ENCODE measurements around the gene GZMH. TPM values are rescaled to one million over a fixed set of nuclear protein-coding genes. Genes with fewer than 3 reads are reported as not detected.

GZMH gene
- total and polyA plus RNA-seq, 4 donors = 1.9 to 2.6 TPM; not detected in 2

GRCh38 chr14:24576182-24576581 lies 33.3 kb downstream of the GZMH start, which contains the start of gene CTSG:
Gene CTSG, minus strand, starts transcription at chr14:24576250. Its CDS starts 27 bp downstream, at chr14:24576223.
- DNase-seq (no peak), ATAC-seq (ENCODE audit: low FRiP score) (no peak)
- WGBS, 2 donors = 78 to 89% methylated on average over 3 of the region's 3 CpGs
- H3K4me3 ChIP-seq (ENCODE audit: low read length in 2 of 2) = no peak within 1 kb of the TSS
- no peaks in the 10 kb centered on the region for H3K27me3 ChIP-seq (ENCODE audit: control insufficient read depth in 1 of 2, insufficient read depth in 2 of 2, low read length in 1 of 2)
- H3K27ac ChIP-seq (ENCODE audit: low read depth in 1 of 2, low read length in 2 of 2) = no peak within 1 kb of the TSS
- H3K36me3 ChIP-seq (ENCODE audit: control insufficient read depth in 1 of 2, insufficient read depth in 2 of 2, low read length in 1 of 2) = no peaks in the 10 kb centered on the region
- no peaks in the 10 kb centered on the region for H3K4me1 ChIP-seq (ENCODE audit: control insufficient read depth in 1 of 2, insufficient read depth in 2 of 2, low read length in 2 of 2)
- intact Hi-C loops (cut with DNase I) = no loop called here
- no peaks in the 10 kb centered on the region for H3K9me3 ChIP-seq (ENCODE audit: control insufficient read depth, low read length)

- intact Hi-C loops (cut with DNase I) = no loop called here
- ATAC-seq (ENCODE audit: low FRiP score) (no peak), DNase-seq (no peak)
- H3K27me3 ChIP-seq (ENCODE audit: control insufficient read depth in 1 of 2, insufficient read depth in 2 of 2, low read length in 1 of 2) = no peaks in the 10 kb centered on the region
- H3K4me1 ChIP-seq (ENCODE audit: control insufficient read depth in 1 of 2, insufficient read depth in 2 of 2, low read length in 2 of 2) = no peaks in the 10 kb centered on the region
- H3K27ac ChIP-seq (ENCODE audit: low read depth in 1 of 2, low read length in 2 of 2) = no peak overlapping the region
- H3K36me3 ChIP-seq (ENCODE audit: control insufficient read depth in 1 of 2, insufficient read depth in 2 of 2, low read length in 1 of 2) = no peaks in the 10 kb centered on the region
- 82 to 83% methylated on average over 27 of the region's 27 CpGs for WGBS, 2 donors
- H3K4me3 ChIP-seq (ENCODE audit: low read length in 2 of 2) = no peak overlapping the region
- H3K9me3 ChIP-seq (ENCODE audit: control insufficient read depth, low read length) = no peaks in the 10 kb centered on the region
Observed at GRCh38 chr14:24574206-24574774, 35.2 kb downstream of the GZMH start.

GRCh38 chr14:24566318-24566717 lies 43.2 kb downstream of the GZMH start:
- ATAC-seq (ENCODE audit: low FRiP score) = no peak
- no peak overlapping the region for H3K27ac ChIP-seq (ENCODE audit: low read depth in 1 of 2, low read length in 2 of 2)
- no peak for DNase-seq
- WGBS, 2 donors = 59 to 60% methylated on average over 2 of the region's 2 CpGs
- H3K9me3 ChIP-seq (ENCODE audit: control insufficient read depth, low read length) = peaks cover 11% of the 10 kb centered on the region
- no peaks in the 10 kb centered on the region for H3K36me3 ChIP-seq (ENCODE audit: control insufficient read depth in 1 of 2, insufficient read depth in 2 of 2, low read length in 1 of 2)
- intact Hi-C loops (cut with DNase I) = no loop called here
- H3K27me3 ChIP-seq (ENCODE audit: control insufficient read depth in 1 of 2, insufficient read depth in 2 of 2, low read length in 1 of 2) = no peaks in the 10 kb centered on the region
- H3K4me1 ChIP-seq (ENCODE audit: control insufficient read depth in 1 of 2, insufficient read depth in 2 of 2, low read length in 2 of 2) = no peaks in the 10 kb centered on the region
- no peak overlapping the region for H3K4me3 ChIP-seq (ENCODE audit: low read length in 2 of 2)

GRCh38 chr14:24565766-24566165 lies 43.7 kb downstream of the GZMH start:
- H3K36me3 ChIP-seq (ENCODE audit: control insufficient read depth in 1 of 2, insufficient read depth in 2 of 2, low read length in 1 of 2) = no peaks in the 10 kb centered on the region
- H3K27ac ChIP-seq (ENCODE audit: low read depth in 1 of 2, low read length in 2 of 2) = no peak overlapping the region
- intact Hi-C loops (cut with DNase I) = no loop called here
- no peaks in the 10 kb centered on the region for H3K4me1 ChIP-seq (ENCODE audit: control insufficient read depth in 1 of 2, insufficient read depth in 2 of 2, low read length in 2 of 2)
- no peaks in the 10 kb centered on the region for H3K27me3 ChIP-seq (ENCODE audit: control insufficient read depth in 1 of 2, insufficient read depth in 2 of 2, low read length in 1 of 2)
- whole genome bisulfite sequencing, 2 donors = 62 to 74% methylated on average over 2 of the region's 2 CpGs
- no peak for ATAC-seq (ENCODE audit: low FRiP score)
- peaks cover 11% of the 10 kb centered on the region for H3K9me3 ChIP-seq (ENCODE audit: control insufficient read depth, low read length)
- no peak for DNase-seq
- H3K4me3 ChIP-seq (ENCODE audit: low read length in 2 of 2) = no peak overlapping the region

- Histone ChIP-seq H3K9me3 (ENCODE audit: control insufficient read depth, low read length) (peaks cover 11% of the 10 kb centered on the region), H3K27ac (ENCODE audit: low read depth in 1 of 2, low read length in 2 of 2) (no peak overlapping the region), H3K4me1 (ENCODE audit: control insufficient read depth in 1 of 2, insufficient read depth in 2 of 2, low read length in 2 of 2) (no peaks in the 10 kb centered on the region), H3K36me3 (ENCODE audit: control insufficient read depth in 1 of 2, insufficient read depth in 2 of 2, low read length in 1 of 2) (no peaks in the 10 kb centered on the region), H3K27me3 (ENCODE audit: control insufficient read depth in 1 of 2, insufficient read depth in 2 of 2, low read length in 1 of 2) (no peaks in the 10 kb centered on the region), H3K4me3 (ENCODE audit: low read length in 2 of 2) (no peak overlapping the region)
- no peak for DNase-seq
- no peak for ATAC-seq (ENCODE audit: low FRiP score)
- WGBS, 2 donors = 64 to 66% methylated on average over 3 of the region's 3 CpGs
- intact Hi-C loops (cut with DNase I) = no loop called here
Observed at GRCh38 chr14:24563505-24563904, 46.0 kb downstream of the GZMH start.

GRCh38 chr14:24556756-24557155 lies 52.7 kb downstream of the GZMH start:
- intact Hi-C loops (cut with DNase I) = no loop called here
- ATAC-seq (ENCODE audit: low FRiP score) (no peak), DNase-seq (no peak)
- H3K9me3 ChIP-seq (ENCODE audit: control insufficient read depth, low read length) = no peaks in the 10 kb centered on the region
- no peaks in the 10 kb centered on the region for H3K36me3 ChIP-seq (ENCODE audit: control insufficient read depth in 1 of 2, insufficient read depth in 2 of 2, low read length in 1 of 2)
- no peaks in the 10 kb centered on the region for H3K4me1 ChIP-seq (ENCODE audit: control insufficient read depth in 1 of 2, insufficient read depth in 2 of 2, low read length in 2 of 2)
- no peak overlapping the region for H3K27ac ChIP-seq (ENCODE audit: low read depth in 1 of 2, low read length in 2 of 2)
- H3K4me3 ChIP-seq (ENCODE audit: low read length in 2 of 2) = no peak overlapping the region
- no peaks in the 10 kb centered on the region for H3K27me3 ChIP-seq (ENCODE audit: control insufficient read depth in 1 of 2, insufficient read depth in 2 of 2, low read length in 1 of 2)
- WGBS, 2 donors = 50 to 56% methylated on average over 4 of the region's 4 CpGs

Other genes starting within 250 kb of the GZMH start
- 100 to 1,000 TPM in 1 of 2 donors, 10 to 100 TPM in 1; 85.5 to 121 TPM for gene NFATC4, start 241.5 kb downstream of the GZMH start, total RNA-seq
- gene NFATC4, start 241.5 kb downstream of the GZMH start, polyA plus RNA-seq = 100 to 1,000 TPM in 1 of 2 donors, 10 to 100 TPM in 1; 23.0 to 572 TPM
- gene NYNRIN, start 210.7 kb downstream of the GZMH start, total RNA-seq = 10 to 100 TPM; 11.2 to 31.6 TPM
- 1 to 10 TPM; 1.8 to 5.2 TPM for gene NYNRIN, start 210.7 kb downstream of the GZMH start, polyA plus RNA-seq
- gene CBLN3, start 180.0 kb downstream of the GZMH start, total RNA-seq = 10 to 100 TPM in 1 of 2 donors, 1 to 10 TPM in 1; 4.3 to 10.2 TPM
- 1 to 10 TPM; 1.3 to 5.6 TPM for gene CBLN3, start 180.0 kb downstream of the GZMH start, polyA plus RNA-seq
- 10 to 100 TPM; 49.9 to 64.9 TPM for gene KHNYN, start 179.7 kb downstream of the GZMH start, total RNA-seq
- gene KHNYN, start 179.7 kb downstream of the GZMH start, polyA plus RNA-seq = 10 to 100 TPM; 15.2 to 34.7 TPM
- gene SDR39U1, start 166.9 kb downstream of the GZMH start, total RNA-seq = 10 to 100 TPM; 46.0 to 62.3 TPM
- 100 to 1,000 TPM in 1 of 2 donors, 10 to 100 TPM in 1; 24.0 to 163 TPM for gene SDR39U1, start 166.9 kb downstream of the GZMH start, polyA plus RNA-seq
- gene CMA1, start 101.4 kb downstream of the GZMH start, total RNA-seq = 1 to 10 TPM in 1 of 2 donors, under 1 TPM in 1; 0.52 to 2.8 TPM
- not detected for gene CMA1, start 101.4 kb downstream of the GZMH start, polyA plus RNA-seq
- 10 to 100 TPM in 1 of 2 donors, 1 to 10 TPM in 1; 3.6 to 26.1 TPM for gene CTSG, start 33.4 kb downstream of the GZMH start, total RNA-seq
- 1 to 10 TPM in 1 of 2 donors, not detected in 1; 1.0 TPM for gene CTSG, start 33.4 kb downstream of the GZMH start, polyA plus RNA-seq
- gene GZMB, start 24.5 kb upstream of the GZMH start, total RNA-seq = 1 to 10 TPM; 1.6 to 3.0 TPM
- 1 to 10 TPM in 1 of 2 donors, under 1 TPM in 1; 0.54 to 2.6 TPM for gene GZMB, start 24.5 kb upstream of the GZMH start, polyA plus RNA-seq